HG03103 (cell line): ENCODE measurements around the gene PARVB.

Source experiments
- ATAC-seq: cut with Tn5 transposase; IDR thresholded peaks from one replicate; pipeline ENCODE4 v1.9.1; 2021; ENCODE audit warnings: low read depth; ENCODE audit not compliant: unreplicated experiment

Gene PARVB

GRCh38 chr22:44190381-44190976, 166.4 kb downstream of the PARVB start:
- ATAC-seq: no peak

- ATAC-seq: no peak
Observed at GRCh38 chr22:44191036-44191454, 166.9 kb downstream of the PARVB start.

- no peak for ATAC-seq
Observed at GRCh38 chr22:44192098-44192815, 168.2 kb downstream of the PARVB start.

- ATAC-seq: no peak
Observed at GRCh38 chr22:44192816-44193534, 168.9 kb downstream of the PARVB start.

GRCh38 chr22:44193535-44193891, 169.4 kb downstream of the PARVB start:
- no peak for ATAC-seq

- no peak for ATAC-seq
Observed at GRCh38 chr22:44194569-44194968, 170.5 kb downstream of the PARVB start.

- no peak for ATAC-seq
Observed at GRCh38 chr22:44195189-44195871, 171.2 kb downstream of the PARVB start.

GRCh38 chr22:44196241-44196640, 172.1 kb downstream of the PARVB start:
- ATAC-seq: no peak

- ATAC-seq: no peak
Observed at GRCh38 chr22:44196731-44197131, 172.6 kb downstream of the PARVB start.

- no peak for ATAC-seq
Observed at GRCh38 chr22:44197271-44197670, 173.2 kb downstream of the PARVB start.

- ATAC-seq: no peak
Observed at GRCh38 chr22:44199164-44199563, 175.1 kb downstream of the PARVB start.

GRCh38 chr22:44199866-44200265, 175.8 kb downstream of the PARVB start:
- ATAC-seq: no peak

- no peak for ATAC-seq
Observed at GRCh38 chr22:44200451-44200850, 176.3 kb downstream of the PARVB start.

- ATAC-seq: no peak
Observed at GRCh38 chr22:44200855-44201550, 176.9 kb downstream of the PARVB start.

- no peak for ATAC-seq
Observed at GRCh38 chr22:44201665-44202064, 177.6 kb downstream of the PARVB start.

GRCh38 chr22:44202261-44202789, 178.2 kb downstream of the PARVB start:
- ATAC-seq: no peak

GRCh38 chr22:44203203-44203602, 179.1 kb downstream of the PARVB start:
- no peak for ATAC-seq

- no peak for ATAC-seq
Observed at GRCh38 chr22:44204739-44205515, 180.8 kb downstream of the PARVB start.

- ATAC-seq: no peak
Observed at GRCh38 chr22:44205516-44206329, 181.6 kb downstream of the PARVB start.
